ENCODE results near the gene HYAL2. TPM values are rescaled to one million over a fixed set of nuclear protein-coding genes. Genes with fewer than 3 reads are reported as not detected.
A peak's percentile ranks its signal among the peaks of the same experiment; 100 is the strongest.

The HYAL2 gene
- total RNA-seq, 1 experiment from 2014 or later: 12.6 TPM

DNA sequence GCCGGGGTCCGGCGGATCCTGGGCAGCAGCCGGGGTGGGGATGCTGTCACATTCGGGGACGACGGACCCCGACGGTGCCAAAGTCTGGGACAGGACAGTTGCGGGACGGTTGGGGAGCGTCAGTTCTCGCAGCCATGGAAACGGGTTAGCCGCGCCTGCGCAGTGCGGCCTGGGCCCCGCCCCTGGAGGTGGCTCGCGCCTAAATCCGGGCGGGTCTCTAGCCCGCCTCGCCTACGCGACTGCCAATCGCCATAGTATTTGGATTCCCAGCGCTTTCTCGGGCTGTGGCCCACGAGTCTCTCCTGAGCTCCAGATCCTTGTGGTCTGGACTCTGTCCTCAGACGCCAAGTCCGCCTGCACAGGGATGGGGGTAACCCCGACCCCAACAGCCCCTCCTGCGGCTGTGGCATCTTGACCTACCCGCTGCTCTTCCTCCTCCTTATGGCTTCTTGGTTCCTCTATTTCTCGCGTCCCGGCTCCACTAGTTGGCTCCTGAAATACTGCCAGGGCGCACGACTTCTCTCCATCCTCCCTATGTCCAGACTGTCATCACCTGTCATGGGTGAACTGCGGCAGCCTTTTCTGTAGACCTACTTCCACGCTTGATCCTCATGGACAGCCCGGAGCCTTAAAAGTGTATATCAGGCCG, 23.2 kb upstream of the HYAL2 start, which contains the start of gene ZMYND10:
Gene ZMYND10 (minus strand): TSS at position 147 of the 649 bp plus-strand sequence. CDS start 153 bp downstream, outside the sequence.
- Mint-ChIP-seq H3K9me3 (ENCODE audit: unreplicated experiment) (no peaks in the 10 kb centered on the region), H3K4me1 (ENCODE audit: insufficient read depth, unreplicated experiment) (peaks cover 16% of the 10 kb centered on the region), H3K27me3 (ENCODE audit: insufficient read depth, unreplicated experiment) (no peaks in the 10 kb centered on the region), H3K36me3 (ENCODE audit: insufficient read depth, unreplicated experiment) (peaks cover 22% of the 10 kb centered on the region), H3K27ac (ENCODE audit: low read depth, unreplicated experiment) (no peak within 1 kb of the TSS), H3K4me3 (ENCODE audit: unreplicated experiment) (peak within 1 kb of the TSS; percentile 60)
- BruUV-seq (replicated peaks): no TSS peak
- POLR2A ChIA-PET: interaction anchor here (0.6 to 1.7 kb wide), 5 partner anchors 9 to 119 kb away, joined by 3 to 7 read pairs (median 3); no protein-coding TSS in a partner anchor
- intact Hi-C loops (cut with micrococcal nuclease): loop anchor here (5.0 kb wide), 2 partner anchors 82 to 267 kb away; partner anchors contain the start of gene CISH
- CTCF ChIA-PET: interaction anchor here (0.6 to 5.8 kb wide), 9 partner anchors 8 to 1336 kb away, joined by 3 to 46 read pairs (median 5); no protein-coding TSS in a partner anchor
- TF ChIP-seq, protein P1, sequence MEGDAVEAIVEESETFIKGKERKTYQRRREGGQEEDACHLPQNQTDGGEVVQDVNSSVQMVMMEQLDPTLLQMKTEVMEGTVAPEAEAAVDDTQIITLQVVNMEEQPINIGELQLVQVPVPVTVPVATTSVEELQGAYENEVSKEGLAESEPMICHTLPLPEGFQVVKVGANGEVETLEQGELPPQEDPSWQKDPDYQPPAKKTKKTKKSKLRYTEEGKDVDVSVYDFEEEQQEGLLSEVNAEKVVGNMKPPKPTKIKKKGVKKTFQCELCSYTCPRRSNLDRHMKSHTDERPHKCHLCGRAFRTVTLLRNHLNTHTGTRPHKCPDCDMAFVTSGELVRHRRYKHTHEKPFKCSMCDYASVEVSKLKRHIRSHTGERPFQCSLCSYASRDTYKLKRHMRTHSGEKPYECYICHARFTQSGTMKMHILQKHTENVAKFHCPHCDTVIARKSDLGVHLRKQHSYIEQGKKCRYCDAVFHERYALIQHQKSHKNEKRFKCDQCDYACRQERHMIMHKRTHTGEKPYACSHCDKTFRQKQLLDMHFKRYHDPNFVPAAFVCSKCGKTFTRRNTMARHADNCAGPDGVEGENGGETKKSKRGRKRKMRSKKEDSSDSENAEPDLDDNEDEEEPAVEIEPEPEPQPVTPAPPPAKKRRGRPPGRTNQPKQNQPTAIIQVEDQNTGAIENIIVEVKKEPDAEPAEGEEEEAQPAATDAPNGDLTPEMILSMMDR (IDR thresholded peaks at IDR 0.05; ENCODE audit: unreplicated experiment): no peak
- peak; percentile 69 for DNase-seq (ENCODE audit: unreplicated experiment)

DNA sequence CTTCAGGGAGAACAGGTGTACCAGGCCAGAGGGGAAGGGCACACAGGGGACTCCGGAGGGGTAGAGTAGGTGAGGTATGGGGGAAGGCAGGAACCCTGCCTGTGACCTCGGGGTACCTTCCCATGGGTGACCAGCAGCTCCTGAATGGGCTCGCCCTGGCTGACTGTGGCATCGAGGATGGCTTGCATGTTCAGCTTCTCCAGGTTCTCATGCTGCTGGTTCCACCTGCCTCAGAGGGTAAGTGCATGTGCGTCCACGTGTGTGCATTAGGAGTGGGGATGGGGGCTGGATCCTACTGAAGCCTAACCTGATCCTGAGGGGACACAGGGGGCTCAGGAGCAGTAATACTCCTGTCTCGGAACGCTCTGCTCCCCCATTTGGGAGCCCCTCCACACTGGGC, 22.5 kb upstream of the HYAL2 start:
- peak overlapping the region; percentile 40 for H3K4me3 Mint-ChIP-seq (ENCODE audit: unreplicated experiment)
- POLR2A ChIA-PET: interaction anchor here (0.9 to 1.7 kb wide), 2 partner anchors 8 to 45 kb away, joined by 3 to 7 read pairs; no protein-coding TSS in a partner anchor
- TF ChIP-seq, protein P1 (IDR thresholded peaks at IDR 0.05; ENCODE audit: unreplicated experiment): no peak
- no peaks in the 10 kb centered on the region for H3K9me3 Mint-ChIP-seq (ENCODE audit: unreplicated experiment)
- intact Hi-C loops (cut with micrococcal nuclease): loop anchor here (5.0 kb wide), 2 partner anchors 82 to 267 kb away; partner anchors contain the start of gene CISH
- no peaks in the 10 kb centered on the region for H3K27me3 Mint-ChIP-seq (ENCODE audit: insufficient read depth, unreplicated experiment)
- peaks cover 16% of the 10 kb centered on the region for H3K36me3 Mint-ChIP-seq (ENCODE audit: insufficient read depth, unreplicated experiment)
- H3K27ac Mint-ChIP-seq (ENCODE audit: low read depth, unreplicated experiment): no peak overlapping the region
- no TSS peak for BruUV-seq (replicated peaks)
- DNase-seq (ENCODE audit: unreplicated experiment): no peak
- CTCF ChIA-PET: interaction anchor here (0.6 to 1.7 kb wide), 7 partner anchors 9 to 1800 kb away, joined by 3 to 9 read pairs (median 4); no protein-coding TSS in a partner anchor
- peaks cover 12% of the 10 kb centered on the region for H3K4me1 Mint-ChIP-seq (ENCODE audit: insufficient read depth, unreplicated experiment)

DNA sequence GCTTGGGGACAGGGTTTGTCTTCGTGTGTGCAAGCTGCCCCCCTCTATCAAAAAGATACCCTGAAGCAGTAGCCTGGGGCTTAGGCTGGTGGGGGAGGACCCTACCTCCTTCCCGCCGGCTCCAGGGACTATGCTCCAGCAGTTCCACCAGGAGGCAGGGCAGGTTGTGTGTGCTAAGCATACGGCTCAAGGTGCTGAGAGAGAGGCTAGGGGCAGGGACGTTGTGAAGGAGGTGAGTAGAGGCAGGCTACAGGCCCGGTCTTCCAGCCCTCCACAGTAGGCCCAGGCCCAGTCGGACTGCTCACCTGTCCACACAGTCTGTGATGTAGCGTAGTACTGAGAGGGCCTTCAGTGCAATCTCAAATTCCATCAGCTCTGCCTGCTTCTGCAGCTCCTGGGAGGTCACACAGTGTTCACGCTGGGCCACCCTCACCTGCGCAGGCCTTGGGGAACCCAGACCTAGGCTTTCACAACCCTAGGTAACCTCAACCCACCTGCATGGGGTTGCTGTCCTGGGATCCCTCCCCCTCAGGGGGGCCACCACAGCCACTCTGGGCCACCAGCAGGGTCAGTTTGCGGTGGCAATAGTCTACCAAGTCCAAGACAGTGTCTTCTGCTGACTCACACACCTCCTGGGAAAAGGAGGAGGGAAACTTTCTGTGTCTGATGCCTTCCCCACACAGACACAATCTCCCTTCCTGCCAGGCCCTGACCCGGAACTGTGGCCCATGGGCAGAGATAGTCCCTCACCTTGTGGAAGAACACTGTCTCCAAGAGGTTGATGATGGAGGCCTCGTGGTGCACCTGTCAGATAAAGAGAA, 20.5 kb upstream of the HYAL2 start:
- BruUV-seq (replicated peaks): no TSS peak
- DNase-seq (ENCODE audit: unreplicated experiment): no peak
- no peak overlapping the region for H3K27ac Mint-ChIP-seq (ENCODE audit: low read depth, unreplicated experiment)
- H3K27me3 Mint-ChIP-seq (ENCODE audit: insufficient read depth, unreplicated experiment): no peaks in the 10 kb centered on the region
- H3K4me1 Mint-ChIP-seq (ENCODE audit: insufficient read depth, unreplicated experiment): peaks cover 18% of the 10 kb centered on the region
- H3K36me3 Mint-ChIP-seq (ENCODE audit: insufficient read depth, unreplicated experiment): peaks cover 6% of the 10 kb centered on the region
- no peak overlapping the region for H3K4me3 Mint-ChIP-seq (ENCODE audit: unreplicated experiment)
- no peaks in the 10 kb centered on the region for H3K9me3 Mint-ChIP-seq (ENCODE audit: unreplicated experiment)
- TF ChIP-seq, protein P1 (IDR thresholded peaks at IDR 0.05; ENCODE audit: unreplicated experiment): no peak
- POLR2A ChIA-PET: interaction anchor here (1.4 kb wide), 1 partner anchor 226 kb away, joined by 3 read pairs; the partner anchor contains the start of gene HEMK1
- CTCF ChIA-PET: interaction anchor here (0.6 to 1.4 kb wide), 6 partner anchors 8 to 208 kb away, joined by 3 to 8 read pairs (median 3); partner anchors contain the start of genes CYB561D2 and NPRL2
- intact Hi-C loops (cut with micrococcal nuclease): no loop called here
